H9 (cell line): ENCODE data around the gene KCNJ13. TPM values are rescaled to one million over a fixed set of nuclear protein-coding genes. Genes with fewer than 3 reads are reported as not detected.

Experiments used
- DNase-seq: peaks from one replicate; pipeline ENCODE4 v3.0.0-alpha.2; 2017
- H2AFZ ChIP-seq: one replicate; pipeline ENCODE4 v1.6.1; 2013; ENCODE audit warnings: mild to moderate bottlenecking, low read length, control low read depth, moderate library complexity
- H2AK5ac ChIP-seq: 2 replicates; pipeline ENCODE4 v1.6.1; 2013; ENCODE audit warnings: low read length, control low read depth, mixed read lengths; ENCODE audit not compliant: insufficient read length
- H2BK120ac ChIP-seq: one replicate; pipeline ENCODE4 v1.6.1; 2013; ENCODE audit warnings: low read depth, mild to moderate bottlenecking, low read length, control low read depth, inconsistent platforms; ENCODE audit not compliant: poor library complexity, severe bottlenecking
- H2BK12ac ChIP-seq: 2 replicates; pipeline ENCODE4 v1.6.1; 2013; ENCODE audit warnings: low read length, control low read depth, mixed read lengths, low read depth; ENCODE audit not compliant: insufficient read length
- H2BK15ac ChIP-seq: 2 replicates; pipeline ENCODE4 v1.6.1; 2013; ENCODE audit warnings: low read depth, low read length, control low read depth
- H2BK20ac ChIP-seq: one replicate; pipeline ENCODE4 v1.6.1; 2013; ENCODE audit warnings: low read depth, mild to moderate bottlenecking, low read length, control low read depth, inconsistent platforms; ENCODE audit not compliant: poor library complexity, severe bottlenecking
- H2BK5ac ChIP-seq: 2 replicates; pipeline ENCODE4 v1.6.1; 2013; ENCODE audit warnings: low read length, control low read depth, mixed read lengths; ENCODE audit not compliant: insufficient read length
- H3K14ac ChIP-seq: 2 replicates; pipeline ENCODE4 v1.6.1; 2013; ENCODE audit warnings: low read length, control low read depth; ENCODE audit not compliant: insufficient read depth
- H3K18ac ChIP-seq: 2 replicates; pipeline ENCODE4 v1.6.1; 2013; ENCODE audit warnings: low read depth, mild to moderate bottlenecking, mixed read lengths, low read length, control low read depth; ENCODE audit not compliant: insufficient read length
- H3K23ac ChIP-seq: 2 replicates; pipeline ENCODE4 v1.6.1; 2013; ENCODE audit warnings: low read length, control low read depth, mixed read lengths, low read depth; ENCODE audit not compliant: insufficient read length
- H3K23me2 ChIP-seq: 2 replicates; pipeline ENCODE4 v1.6.1; 2013; ENCODE audit warnings: low read depth, mild to moderate bottlenecking, mixed read lengths, low read length, control low read depth; ENCODE audit not compliant: insufficient read length, poor library complexity, severe bottlenecking
- H3K27ac ChIP-seq: 2 replicates; pipeline ENCODE4 v1.5.1; 2013; ENCODE audit warnings: low read length, control low read depth, mixed read lengths, low read depth; ENCODE audit not compliant: insufficient read length
- H3K27me3 ChIP-seq: 2 replicates; pipeline ENCODE4 v1.6.1; 2013; ENCODE audit warnings: low read length, control low read depth, inconsistent platforms; ENCODE audit not compliant: insufficient read depth
- H3K4ac ChIP-seq: 2 replicates; pipeline ENCODE4 v1.6.1; 2013; ENCODE audit warnings: low read depth, mild to moderate bottlenecking, control low read depth, inconsistent platforms, low read length, moderate library complexity
- H3K4me1 ChIP-seq: 2 replicates; pipeline ENCODE4 v1.6.1; 2013; ENCODE audit warnings: low read length, control low read depth, inconsistent platforms; ENCODE audit not compliant: insufficient read depth
- H3K4me2 ChIP-seq: 2 replicates; pipeline ENCODE4 v1.6.1; 2013; ENCODE audit warnings: low read length, control low read depth, mixed read lengths; ENCODE audit not compliant: insufficient read length, insufficient read depth
- H3K56ac ChIP-seq: 2 replicates; pipeline ENCODE4 v1.6.1; 2013; ENCODE audit warnings: low read depth, mild to moderate bottlenecking, mixed read lengths, low read length, control low read depth; ENCODE audit not compliant: insufficient read length
- H3K79me1 ChIP-seq: 2 replicates; pipeline ENCODE4 v1.6.1; 2013; ENCODE audit warnings: low read depth, mild to moderate bottlenecking, moderate library complexity, low read length, control low read depth, inconsistent platforms; ENCODE audit not compliant: insufficient read depth, poor library complexity, severe bottlenecking
- H3K79me2 ChIP-seq: 2 replicates; pipeline ENCODE4 v1.6.1; 2013; ENCODE audit warnings: low read length, control low read depth, inconsistent platforms; ENCODE audit not compliant: insufficient read depth
- H3K9ac ChIP-seq: 2 replicates; pipeline ENCODE4 v1.6.1; 2013; ENCODE audit warnings: low read length, control low read depth, mixed read lengths; ENCODE audit not compliant: insufficient read length; ENCODE audit errors: extremely low read depth
- H3K9me3 ChIP-seq: one replicate; pipeline ENCODE4 v1.6.1; 2013; ENCODE audit warnings: low read depth, low read length, inconsistent platforms; ENCODE audit not compliant: control insufficient read depth
- H3T11ph ChIP-seq: one replicate; pipeline ENCODE4 v1.6.1; 2013; ENCODE audit warnings: mild to moderate bottlenecking, low read length, control low read depth, inconsistent platforms
- H4K20me1 ChIP-seq: one replicate; pipeline ENCODE4 v1.6.1; 2013; ENCODE audit not compliant: control insufficient read depth, insufficient read length, insufficient read depth
- H4K5ac ChIP-seq: 2 replicates; pipeline ENCODE4 v1.6.1; 2013; ENCODE audit warnings: low read depth, mild to moderate bottlenecking, mixed read lengths, low read length, control low read depth; ENCODE audit not compliant: insufficient read length
- H4K8ac ChIP-seq: replicated peaks from 2 replicates; pipeline ENCODE4 v1.6.1; 2013; ENCODE audit warnings: low read length, control low read depth, mixed read lengths, low read depth; ENCODE audit not compliant: insufficient read length
- H4K91ac ChIP-seq: 2 replicates; pipeline ENCODE4 v1.6.1; 2013; ENCODE audit warnings: low read depth, mild to moderate bottlenecking, moderate library complexity, mixed read lengths, low read length, control low read depth; ENCODE audit not compliant: insufficient read length
- H3K27ac Mint-ChIP-seq, 3 experiments: 2 replicates in 2 of 3; 3 replicates in 1 of 3; pipeline ENCODE4 v1.8.0; 2020 to 2021; ENCODE audit warnings: mixed read lengths in 3 of 3, mild to moderate bottlenecking in 1 of 3, moderate library complexity in 1 of 3
- H3K27me3 Mint-ChIP-seq: 2 replicates; pipeline ENCODE4 v1.8.0; 2021; ENCODE audit warnings: low read depth, mild to moderate bottlenecking, moderate library complexity, mixed read lengths
- H3K36me3 Mint-ChIP-seq, 3 experiments: 2 replicates in 2 of 3; 3 replicates in 1 of 3; pipeline ENCODE4 v1.8.0; 2020 to 2021; ENCODE audit warnings: low read depth in 3 of 3, mixed read lengths in 3 of 3; ENCODE audit not compliant: insufficient read depth in 1 of 3
- H3K4me1 Mint-ChIP-seq, 2 experiments: 2 replicates each; pipeline ENCODE4 v1.8.0; 2020; ENCODE audit warnings: mixed read lengths in 2 of 2
- H3K4me3 Mint-ChIP-seq, 2 experiments: 2 replicates in 1 of 2; 3 replicates in 1 of 2; pipeline ENCODE4 v1.8.0; 2020 to 2021; ENCODE audit warnings: mild to moderate bottlenecking in 2 of 2, mixed read lengths in 2 of 2, moderate library complexity in 1 of 2
- H3K9me3 Mint-ChIP-seq, 2 experiments: 2 replicates in 1 of 2; 3 replicates in 1 of 2; pipeline ENCODE4 v1.8.0; 2020; ENCODE audit warnings: mild to moderate bottlenecking in 2 of 2, mixed read lengths in 2 of 2, moderate library complexity in 1 of 2
- CTCF ChIP-seq: fragments of 200-600 bp; sonication (generic); conservative IDR thresholded peaks from 3 replicates; pipeline ENCODE4 v1.8.0; 2021; ENCODE audit warnings: antibody characterized with exemption, mild to moderate bottlenecking
- WGBS: extraction: QIAGEN DNeasy Blood & Tissue Kit; methylation state at CpG from one replicate; pipeline ENCODE4 v1.1.7; 2013; ENCODE audit warnings: missing lambda C conversion rate, low lambda C conversion rate, mixed read lengths; ENCODE audit not compliant: insufficient read length; ENCODE audit errors: extremely low coverage; 5-methylcytosine and 5-hydroxymethylcytosine counted together
- total RNA-seq: library from RNA; stranded (reverse); gene quantifications from 2 replicates; pipeline ENCODE4 v1.2.1, GENCODE V29; 2021

Gene KCNJ13
- total RNA-seq, 1 experiment from 2014 or later, result not detected

GRCh38 chr2:232779465-232779864 lies 3.1 kb upstream of the KCNJ13 start:
- Histone ChIP-seq H3K4ac (no peak overlapping the region), H4K8ac (no peak overlapping the region), H3K4me1 (no peaks in the 10 kb centered on the region), H3K9me3 (no peaks in the 10 kb centered on the region), H4K91ac (no peak overlapping the region), H2BK5ac (no peak overlapping the region), H4K20me1 (no peaks in the 10 kb centered on the region), H3K79me1 (no peaks in the 10 kb centered on the region), H3K56ac (no peak overlapping the region), H2BK15ac (no peak overlapping the region), H2BK120ac (no peak overlapping the region), H3K27ac (no peak overlapping the region), H2BK12ac (no peak overlapping the region), H3K23me2 (no peaks in the 10 kb centered on the region), H3K79me2 (no peaks in the 10 kb centered on the region), H2AFZ (no peak overlapping the region), H2AK5ac (no peak overlapping the region), H3K4me2 (no peak overlapping the region), H2BK20ac (no peak overlapping the region), H3K18ac (no peak overlapping the region), H3K9ac (no peak overlapping the region), H3K14ac (no peak overlapping the region), H3K23ac (no peak overlapping the region), H3K27me3 (no peaks in the 10 kb centered on the region), H4K5ac (no peak overlapping the region), H3T11ph (no peak overlapping the region)
- WGBS, result no CpG with 5 or more reads among the region's 3 CpGs
- H3K27ac Mint-ChIP-seq, result peak overlapping the region in 1 of 3 experiments; percentile 39; a peak in 1 of 7 replicates
- no peak for TF ChIP-seq CTCF
- peaks cover 0 to 4% (median 4%) of the 10 kb centered on the region in 3 experiments; a peak in 4 of 7 replicates for H3K36me3 Mint-ChIP-seq
- peaks cover 6 to 15% of the 10 kb centered on the region in 2 experiments for H3K4me1 Mint-ChIP-seq
- no peaks in the 10 kb centered on the region for H3K27me3 Mint-ChIP-seq
- no peak overlapping the region for H3K4me3 Mint-ChIP-seq
- DNase-seq, result no peak
- no peaks in the 10 kb centered on the region for H3K9me3 Mint-ChIP-seq
